Endothelial cell of umbilical vein (primary cell): ENCODE results near the gene CACNG4. TPM values are rescaled to one million over a fixed set of nuclear protein-coding genes. Genes with fewer than 3 reads are reported as not detected.

Source experiments
- BruUV-seq: library from RNA; stranded (reverse); fragments of 400-500 nt; replicated peaks from 2 replicates; lab custom pipeline; 2021; lab: Mats Ljungman, UMichigan
- CTCF ChIA-PET: fragments of 300-600, 350-600 bp; sonication (Branson Sonifier 250); formaldehyde crosslinking; loops from one replicate; lab custom pipeline; 2021; ENCODE audit warnings: antibody characterized with exemption, inconsistent platforms; lab: Charles Lee
- POLR2A ChIA-PET: fragments of 300-600, 350-600 bp; sonication (Branson Sonifier 250); formaldehyde crosslinking; loops from one replicate; lab custom pipeline; 2021; ENCODE audit warnings: antibody characterized with exemption, inconsistent platforms; lab: Charles Lee
- DNase-seq: peaks from one replicate; pipeline ENCODE4 v3.0.0-alpha.2; 2011; ENCODE audit warnings: low read depth, low spot score
- FAIRE-seq: peaks from 2 replicates; lab custom pipeline; 2011; peaks lifted over from hg19 to GRCh38; lab: Jason Lieb, UNC
- H2AFZ ChIP-seq: 2 replicates; pipeline ENCODE4 v1.6.0; 2012; ENCODE audit warnings: low read depth, low read length, control low read depth, inconsistent platforms
- H3K27ac ChIP-seq: 2 replicates; pipeline ENCODE4 v1.5.1; 2011; ENCODE audit warnings: low read depth, mild to moderate bottlenecking, control low read depth, low read length, moderate library complexity; ENCODE audit not compliant: insufficient read depth
- H3K27me3 ChIP-seq, 2 experiments: 2 replicates each; pipeline versions ENCODE4 v1.6.0 to v1.6.1; 2011; ENCODE audit warnings: low read length in 2 of 2, mixed read lengths in 1 of 2; ENCODE audit not compliant: control insufficient read depth in 2 of 2, insufficient read depth in 2 of 2
- H3K36me3 ChIP-seq, 2 experiments: 2 replicates in 1 of 2; 3 replicates in 1 of 2; pipeline ENCODE4 v1.5.1; 2011; ENCODE audit warnings: low read length in 2 of 2, mild to moderate bottlenecking in 1 of 2, moderate library complexity in 1 of 2; ENCODE audit not compliant: control insufficient read depth in 2 of 2, insufficient read depth in 2 of 2; ENCODE audit errors: extremely low read depth in 1 of 2
- H3K4me1 ChIP-seq: 3 replicates; pipeline ENCODE4 v1.5.1; 2011; ENCODE audit warnings: mild to moderate bottlenecking, low read length; ENCODE audit not compliant: control insufficient read depth, insufficient read depth; ENCODE audit errors: extremely low read depth
- H3K4me2 ChIP-seq: 2 replicates; pipeline ENCODE4 v1.6.1; 2011; ENCODE audit warnings: low read length, control low read depth, mixed read lengths; ENCODE audit not compliant: insufficient read depth
- H3K4me3 ChIP-seq, 3 experiments: fragments of 200-600 bp in 1 of 3; sonication (generic), shearing (Covaris generic) in 1 of 3; replicated peaks in 1 of 3; 2 replicates each; pipeline ENCODE4 v1.5.1; 2011 to 2016; ENCODE audit warnings: control low read depth in 3 of 3, low read length in 3 of 3, mild to moderate bottlenecking in 2 of 3, inconsistent platforms in 1 of 3, low read depth in 1 of 3, moderate library complexity in 1 of 3; ENCODE audit not compliant: insufficient read depth in 1 of 3
- H3K79me2 ChIP-seq: 2 replicates; pipeline ENCODE4 v1.6.0; 2012; ENCODE audit warnings: low read length, inconsistent platforms; ENCODE audit not compliant: control insufficient read depth, insufficient read depth
- H3K9ac ChIP-seq: replicated peaks from 2 replicates; pipeline ENCODE3; 2011; ENCODE audit warnings: low read length, control low read depth; ENCODE audit not compliant: insufficient read depth; ENCODE audit errors: extremely low read depth
- H3K9me1 ChIP-seq: replicated peaks from 3 replicates; pipeline ENCODE4 v1.6.0; 2011; ENCODE audit warnings: mild to moderate bottlenecking, low read length; ENCODE audit not compliant: control insufficient read depth, insufficient read depth; ENCODE audit errors: extremely low read depth
- H3K9me3 ChIP-seq: replicated peaks from 2 replicates; pipeline ENCODE4 v1.5.1; 2012; ENCODE audit warnings: low read length, inconsistent platforms; ENCODE audit not compliant: control insufficient read depth, insufficient read depth
- H4K20me1 ChIP-seq: replicated peaks from 2 replicates; pipeline ENCODE3; 2011; ENCODE audit warnings: mild to moderate bottlenecking, low read length; ENCODE audit not compliant: control insufficient read depth, insufficient read depth; ENCODE audit errors: extremely low read depth
- EZH2 ChIP-seq: IDR thresholded peaks from 2 replicates; pipeline ENCODE4 v1.6.1; 2012; ENCODE audit warnings: borderline replicate concordance, low read depth, mild to moderate bottlenecking, moderate library complexity, low read length, inconsistent platforms; ENCODE audit not compliant: severe bottlenecking
- FOS ChIP-seq: IDR thresholded peaks from 2 replicates; pipeline ENCODE4 v1.6.1; 2011; ENCODE audit warnings: mild to moderate bottlenecking, low read length, moderate library complexity, borderline replicate concordance; ENCODE audit not compliant: insufficient read depth
- GATA2 ChIP-seq: IDR thresholded peaks from 2 replicates; pipeline ENCODE4 v1.7.0; 2011; ENCODE audit warnings: low read depth, mild to moderate bottlenecking, moderate library complexity, mixed read lengths, low read length; ENCODE audit not compliant: insufficient read length, insufficient read depth
- MYC ChIP-seq: IDR thresholded peaks from one replicate; pipeline ENCODE4 v1.6.1; 2011; ENCODE audit warnings: mild to moderate bottlenecking, low read depth, low read length
- POLR2A ChIP-seq: IDR thresholded peaks from 2 replicates; pipeline ENCODE4 v1.6.1; 2012; ENCODE audit warnings: low read depth, mild to moderate bottlenecking, control low read depth, low read length
- POLR2AphosphoS5 ChIP-seq: IDR thresholded peaks from 2 replicates; pipeline ENCODE4 v1.6.1; 2012; ENCODE audit warnings: low read depth, mild to moderate bottlenecking, control low read depth, low read length, moderate library complexity; ENCODE audit not compliant: insufficient read depth
- dilution Hi-C: fragments of 300-500 bp; cut with MboI; formaldehyde crosslinking; loops from one replicate; pipeline ENCODE4 v1.15.0; 2019; ENCODE audit warnings: low sequenced_read_pairs; ENCODE audit not compliant: extremely low pct_ligation_motif_present
- intact Hi-C: fragments of 100-400 bp; cut with micrococcal nuclease; formaldehyde crosslinking; loops from one replicate; pipeline ENCODE4 v1.10.0; 2022
- polyA plus RNA-seq, 4 experiments: library from polyadenylated mRNA; depleted of rRNA in 3 of 4; stranded (reverse) in 3 of 4; unstranded in 1 of 4; fragments of >200 nt; gene quantifications; 2 replicates each; pipeline versions ENCODE4 v1.2.1 to v1.2.3, GENCODE V29; 2011 to 2012; ENCODE audit warnings: missing spikeins in 1 of 4
- total RNA-seq: library from RNA; stranded (reverse); gene quantifications from 2 replicates; pipeline ENCODE4 v1.2.3, GENCODE V29; 2021
- TF ChIP-seq, protein P1 (sequence below), 2 donors: IDR thresholded peaks; 1 replicate in 1 of 2; 2 replicates in 1 of 2; pipeline ENCODE4 v1.5.1; 2011; ENCODE audit warnings: low read length in 2 of 2, mild to moderate bottlenecking in 2 of 2, moderate library complexity in 2 of 2, control low read depth in 1 of 2, inconsistent platforms in 1 of 2, low read depth in 1 of 2; ENCODE audit not compliant: insufficient read depth in 1 of 2; ENCODE audit errors: extremely low read depth in 1 of 2
- TF ChIP-seq, protein P2 (sequence below): IDR thresholded peaks from 2 replicates; pipeline ENCODE4 v1.6.1; 2011; ENCODE audit not compliant: insufficient read depth, insufficient read length

CACNG4 gene
- total and polyA plus RNA-seq, 2 donors (not counting 3 experiments of a cell fraction or from before 2014, with no cell fraction given) = not detected

- no peak overlapping the region for H3K4me2 ChIP-seq
- no peak overlapping the region for H3K27ac ChIP-seq
- no peak overlapping the region for H2AFZ ChIP-seq
- ChIA-PET CTCF (interaction anchor here (1.0 kb wide), 2 partner anchors 19 to 25 kb away, joined by 3 read pairs; no protein-coding TSS in a partner anchor), POLR2A (no interaction called here)
- no peak overlapping the region for H3K4me3 ChIP-seq
- no peaks in the 10 kb centered on the region for H3K36me3 ChIP-seq
- no peaks in the 10 kb centered on the region for H3K9me1 ChIP-seq
- no peaks in the 10 kb centered on the region for H3K79me2 ChIP-seq
- TF ChIP-seq POLR2A = no peak
- TF ChIP-seq GATA2 = no peak
- TF ChIP-seq FOS = no peak
- TF ChIP-seq, protein P1, sequence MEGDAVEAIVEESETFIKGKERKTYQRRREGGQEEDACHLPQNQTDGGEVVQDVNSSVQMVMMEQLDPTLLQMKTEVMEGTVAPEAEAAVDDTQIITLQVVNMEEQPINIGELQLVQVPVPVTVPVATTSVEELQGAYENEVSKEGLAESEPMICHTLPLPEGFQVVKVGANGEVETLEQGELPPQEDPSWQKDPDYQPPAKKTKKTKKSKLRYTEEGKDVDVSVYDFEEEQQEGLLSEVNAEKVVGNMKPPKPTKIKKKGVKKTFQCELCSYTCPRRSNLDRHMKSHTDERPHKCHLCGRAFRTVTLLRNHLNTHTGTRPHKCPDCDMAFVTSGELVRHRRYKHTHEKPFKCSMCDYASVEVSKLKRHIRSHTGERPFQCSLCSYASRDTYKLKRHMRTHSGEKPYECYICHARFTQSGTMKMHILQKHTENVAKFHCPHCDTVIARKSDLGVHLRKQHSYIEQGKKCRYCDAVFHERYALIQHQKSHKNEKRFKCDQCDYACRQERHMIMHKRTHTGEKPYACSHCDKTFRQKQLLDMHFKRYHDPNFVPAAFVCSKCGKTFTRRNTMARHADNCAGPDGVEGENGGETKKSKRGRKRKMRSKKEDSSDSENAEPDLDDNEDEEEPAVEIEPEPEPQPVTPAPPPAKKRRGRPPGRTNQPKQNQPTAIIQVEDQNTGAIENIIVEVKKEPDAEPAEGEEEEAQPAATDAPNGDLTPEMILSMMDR (IDR thresholded peaks at IDR 0.05; ENCODE audit: extremely low read depth in 1 of 2, insufficient read depth in 1 of 2, low read depth in 1 of 2, low read length in 2 of 2) = no peak
- TF ChIP-seq, protein P2, sequence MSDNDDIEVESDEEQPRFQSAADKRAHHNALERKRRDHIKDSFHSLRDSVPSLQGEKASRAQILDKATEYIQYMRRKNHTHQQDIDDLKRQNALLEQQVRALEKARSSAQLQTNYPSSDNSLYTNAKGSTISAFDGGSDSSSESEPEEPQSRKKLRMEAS = no peak
- no peak for TF ChIP-seq POLR2AphosphoS5
- TF ChIP-seq EZH2 = no peak
- TF ChIP-seq MYC = no peak
- no peaks in the 10 kb centered on the region for H3K4me1 ChIP-seq
- BruUV-seq = no TSS peak
- intact Hi-C loops (no loop called here), dilution Hi-C loops (no loop called here)
- H4K20me1 ChIP-seq = no peaks in the 10 kb centered on the region
- DNase-seq = no peak
- H3K9me3 ChIP-seq = no peaks in the 10 kb centered on the region
- no peaks in the 10 kb centered on the region for H3K27me3 ChIP-seq
- FAIRE-seq = no peak
- no peak overlapping the region for H3K9ac ChIP-seq
Measured at GRCh38 chr17:67041941-67042899, 77.7 kb downstream of the CACNG4 start.
